ENCODE measurements around the gene HORMAD1. TPM values are rescaled to one million over a fixed set of nuclear protein-coding genes. Genes with fewer than 3 reads are reported as not detected.

The HORMAD1 gene
- total and polyA plus RNA-seq, 2 of the 13 experiments (the other 11 are each of a cell fraction or from before 2014, with no cell fraction given) = not detected

DNA sequence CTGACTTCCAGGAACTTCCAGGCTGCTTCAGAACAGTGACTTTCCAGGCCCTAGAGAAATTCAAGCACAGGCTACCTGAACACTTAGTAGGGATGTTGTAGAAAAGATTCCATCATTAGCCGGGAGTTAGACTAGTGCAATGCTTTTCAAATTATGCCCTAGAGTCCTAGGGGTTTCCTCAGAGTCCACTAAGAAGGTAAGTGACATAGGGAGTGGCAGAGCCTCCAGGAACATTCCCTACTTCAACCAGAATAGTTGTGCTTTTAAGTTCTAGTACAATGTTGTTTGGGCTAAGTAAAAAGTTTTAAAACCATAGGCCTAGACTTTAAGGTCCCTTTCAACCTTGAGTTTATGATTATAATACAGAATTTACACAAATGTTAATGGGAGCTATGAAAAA lies 14.6 kb downstream of the HORMAD1 start:
- no peaks in the 10 kb centered on the region for H3K79me2 ChIP-seq (ENCODE audit: insufficient read depth, low read length)
- no peak overlapping the region for H2AFZ ChIP-seq (ENCODE audit: low read length)
- peaks cover 9% of the 10 kb centered on the region; the same call in 1 of the 2 replicates for H3K4me1 ChIP-seq (ENCODE audit: insufficient read depth, low read length)
- no peak overlapping the region for H3K4me2 ChIP-seq (ENCODE audit: low read depth, low read length)
- H3K4me3 ChIP-seq (replicated peaks in 1 of 3; ENCODE audit: insufficient read depth in 1 of 3, low read depth in 2 of 3, low read length in 3 of 3) = no peak overlapping the region
- ChIA-PET CTCF (ENCODE audit: low intra/inter-chr PET ratio, low total read pairs) (no interaction called here), POLR2A (interaction anchor here (3.2 kb wide), 1 partner anchor 9 kb away, joined by 7 read pairs; the partner anchor contains the start of gene GOLPH3L)
- H3K9ac ChIP-seq (ENCODE audit: insufficient read depth, low read depth, low read length) = no peak overlapping the region
- intact Hi-C loops (cut with micrococcal nuclease; ENCODE audit: unreplicated experiment) (no loop called here), in situ Hi-C loops (cut with HindIII; ENCODE audit: extremely low pct_ligation_motif_present, low pct_unique_long_range_greater_than_20kb) (no loop called here)
- WGBS (ENCODE audit: low lambda C conversion rate) = 9% methylated on average over 1 of the region's 1 CpG
- TF ChIP-seq, protein P1, sequence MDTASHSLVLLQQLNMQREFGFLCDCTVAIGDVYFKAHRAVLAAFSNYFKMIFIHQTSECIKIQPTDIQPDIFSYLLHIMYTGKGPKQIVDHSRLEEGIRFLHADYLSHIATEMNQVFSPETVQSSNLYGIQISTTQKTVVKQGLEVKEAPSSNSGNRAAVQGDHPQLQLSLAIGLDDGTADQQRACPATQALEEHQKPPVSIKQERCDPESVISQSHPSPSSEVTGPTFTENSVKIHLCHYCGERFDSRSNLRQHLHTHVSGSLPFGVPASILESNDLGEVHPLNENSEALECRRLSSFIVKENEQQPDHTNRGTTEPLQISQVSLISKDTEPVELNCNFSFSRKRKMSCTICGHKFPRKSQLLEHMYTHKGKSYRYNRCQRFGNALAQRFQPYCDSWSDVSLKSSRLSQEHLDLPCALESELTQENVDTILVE (CRISPR knock-in tag; IDR thresholded peaks at IDR 0.05) = no peak
- no peak for TF ChIP-seq ASH2L (IDR thresholded peaks at IDR 0.05; ENCODE audit: insufficient read length, low read depth, low read length)
- TF ChIP-seq CREM (IDR thresholded peaks at IDR 0.05) = no peak
- no peak for TF ChIP-seq CREM (CRISPR knock-in tag; IDR thresholded peaks at IDR 0.05)
- TF ChIP-seq MTA3 (CRISPR knock-in tag; IDR thresholded peaks at IDR 0.05) = no peak
- TF ChIP-seq ZBTB20 (CRISPR knock-in tag; IDR thresholded peaks at IDR 0.05; ENCODE audit: borderline replicate concordance, low read depth) = no peak
- TF ChIP-seq, protein P2, sequence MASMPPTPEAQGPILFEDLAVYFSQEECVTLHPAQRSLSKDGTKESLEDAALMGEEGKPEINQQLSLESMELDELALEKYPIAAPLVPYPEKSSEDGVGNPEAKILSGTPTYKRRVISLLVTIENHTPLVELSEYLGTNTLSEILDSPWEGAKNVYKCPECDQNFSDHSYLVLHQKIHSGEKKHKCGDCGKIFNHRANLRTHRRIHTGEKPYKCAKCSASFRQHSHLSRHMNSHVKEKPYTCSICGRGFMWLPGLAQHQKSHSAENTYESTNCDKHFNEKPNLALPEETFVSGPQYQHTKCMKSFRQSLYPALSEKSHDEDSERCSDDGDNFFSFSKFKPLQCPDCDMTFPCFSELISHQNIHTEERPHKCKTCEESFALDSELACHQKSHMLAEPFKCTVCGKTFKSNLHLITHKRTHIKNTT (CRISPR knock-in tag; IDR thresholded peaks at IDR 0.05) = no peak
- TF ChIP-seq, protein P3, sequence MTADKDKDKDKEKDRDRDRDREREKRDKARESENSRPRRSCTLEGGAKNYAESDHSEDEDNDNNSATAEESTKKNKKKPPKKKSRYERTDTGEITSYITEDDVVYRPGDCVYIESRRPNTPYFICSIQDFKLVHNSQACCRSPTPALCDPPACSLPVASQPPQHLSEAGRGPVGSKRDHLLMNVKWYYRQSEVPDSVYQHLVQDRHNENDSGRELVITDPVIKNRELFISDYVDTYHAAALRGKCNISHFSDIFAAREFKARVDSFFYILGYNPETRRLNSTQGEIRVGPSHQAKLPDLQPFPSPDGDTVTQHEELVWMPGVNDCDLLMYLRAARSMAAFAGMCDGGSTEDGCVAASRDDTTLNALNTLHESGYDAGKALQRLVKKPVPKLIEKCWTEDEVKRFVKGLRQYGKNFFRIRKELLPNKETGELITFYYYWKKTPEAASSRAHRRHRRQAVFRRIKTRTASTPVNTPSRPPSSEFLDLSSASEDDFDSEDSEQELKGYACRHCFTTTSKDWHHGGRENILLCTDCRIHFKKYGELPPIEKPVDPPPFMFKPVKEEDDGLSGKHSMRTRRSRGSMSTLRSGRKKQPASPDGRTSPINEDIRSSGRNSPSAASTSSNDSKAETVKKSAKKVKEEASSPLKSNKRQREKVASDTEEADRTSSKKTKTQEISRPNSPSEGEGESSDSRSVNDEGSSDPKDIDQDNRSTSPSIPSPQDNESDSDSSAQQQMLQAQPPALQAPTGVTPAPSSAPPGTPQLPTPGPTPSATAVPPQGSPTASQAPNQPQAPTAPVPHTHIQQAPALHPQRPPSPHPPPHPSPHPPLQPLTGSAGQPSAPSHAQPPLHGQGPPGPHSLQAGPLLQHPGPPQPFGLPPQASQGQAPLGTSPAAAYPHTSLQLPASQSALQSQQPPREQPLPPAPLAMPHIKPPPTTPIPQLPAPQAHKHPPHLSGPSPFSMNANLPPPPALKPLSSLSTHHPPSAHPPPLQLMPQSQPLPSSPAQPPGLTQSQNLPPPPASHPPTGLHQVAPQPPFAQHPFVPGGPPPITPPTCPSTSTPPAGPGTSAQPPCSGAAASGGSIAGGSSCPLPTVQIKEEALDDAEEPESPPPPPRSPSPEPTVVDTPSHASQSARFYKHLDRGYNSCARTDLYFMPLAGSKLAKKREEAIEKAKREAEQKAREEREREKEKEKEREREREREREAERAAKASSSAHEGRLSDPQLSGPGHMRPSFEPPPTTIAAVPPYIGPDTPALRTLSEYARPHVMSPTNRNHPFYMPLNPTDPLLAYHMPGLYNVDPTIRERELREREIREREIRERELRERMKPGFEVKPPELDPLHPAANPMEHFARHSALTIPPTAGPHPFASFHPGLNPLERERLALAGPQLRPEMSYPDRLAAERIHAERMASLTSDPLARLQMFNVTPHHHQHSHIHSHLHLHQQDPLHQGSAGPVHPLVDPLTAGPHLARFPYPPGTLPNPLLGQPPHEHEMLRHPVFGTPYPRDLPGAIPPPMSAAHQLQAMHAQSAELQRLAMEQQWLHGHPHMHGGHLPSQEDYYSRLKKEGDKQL (CRISPR knock-in tag; IDR thresholded peaks at IDR 0.05; ENCODE audit: low read depth) = no peak
- no peak for TF ChIP-seq NR3C1 (CRISPR knock-in tag; IDR thresholded peaks at IDR 0.05)
- no peak for TF ChIP-seq ZNF180 (CRISPR knock-in tag; IDR thresholded peaks at IDR 0.05; ENCODE audit: borderline replicate concordance, low read depth)
- no peak for TF ChIP-seq ELF3 (CRISPR knock-in tag; IDR thresholded peaks at IDR 0.05)
- TF ChIP-seq HMG20B (CRISPR knock-in tag; conservative IDR thresholded peaks at IDR 0.05) = no peak
- TF ChIP-seq ZNF614 (CRISPR knock-in tag; IDR thresholded peaks at IDR 0.05; ENCODE audit: borderline replicate concordance) = no peak
- TF ChIP-seq, protein P4, sequence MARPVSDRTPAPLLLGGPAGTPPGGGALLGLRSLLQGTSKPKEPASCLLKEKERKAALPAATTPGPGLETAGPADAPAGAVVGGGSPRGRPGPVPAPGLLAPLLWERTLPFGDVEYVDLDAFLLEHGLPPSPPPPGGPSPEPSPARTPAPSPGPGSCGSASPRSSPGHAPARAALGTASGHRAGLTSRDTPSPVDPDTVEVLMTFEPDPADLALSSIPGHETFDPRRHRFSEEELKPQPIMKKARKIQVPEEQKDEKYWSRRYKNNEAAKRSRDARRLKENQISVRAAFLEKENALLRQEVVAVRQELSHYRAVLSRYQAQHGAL (CRISPR knock-in tag; IDR thresholded peaks at IDR 0.05; ENCODE audit: not compliant biosample characterization) = no peak
- TF ChIP-seq ZNF230 (CRISPR knock-in tag; IDR thresholded peaks at IDR 0.05) = no peak
- TF ChIP-seq, protein P5, sequence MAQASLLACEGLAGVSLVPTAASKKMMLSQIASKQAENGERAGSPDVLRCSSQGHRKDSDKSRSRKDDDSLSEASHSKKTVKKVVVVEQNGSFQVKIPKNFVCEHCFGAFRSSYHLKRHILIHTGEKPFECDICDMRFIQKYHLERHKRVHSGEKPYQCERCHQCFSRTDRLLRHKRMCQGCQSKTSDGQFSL (CRISPR knock-in tag; IDR thresholded peaks at IDR 0.05) = no peak
- no peaks in the 10 kb centered on the region for H4K20me1 ChIP-seq (ENCODE audit: insufficient read depth, low read length)
- DNase-seq (ENCODE audit: low spot score) (no peak), FAIRE-seq (no peak), ATAC-seq (no peak)
- no peaks in the 10 kb centered on the region for H3K36me3 ChIP-seq (replicated peaks in 1 of 2; ENCODE audit: control insufficient read depth in 1 of 2, insufficient read depth in 2 of 2, low read length in 2 of 2)
- H3K27me3 ChIP-seq (ENCODE audit: control insufficient read depth in 1 of 2, insufficient read depth in 2 of 2, low read length in 2 of 2) = no peaks in the 10 kb centered on the region
- no peaks in the 10 kb centered on the region for H3K9me3 ChIP-seq (ENCODE audit: low read length)
- no peak overlapping the region for H3K27ac ChIP-seq (ENCODE audit: extremely low read length, insufficient read depth, low read length)
- no TSS peak for BruUV-seq (replicated peaks)

Measured in HepG2 (cell line).